Measurements from ENCODE around the gene ZFR2. TPM values are rescaled to one million over a fixed set of nuclear protein-coding genes. Genes with fewer than 3 reads are reported as not detected.
"Not testable (repeated sequence)": the region's sequence is repeated elsewhere in the genome, so short reads cannot be mapped to it uniquely, and the experiment has no call there.

Gene ZFR2
- total RNA-seq, 2 experiments from 2014 or later, result 0.73 to 0.82 TPM

DNA sequence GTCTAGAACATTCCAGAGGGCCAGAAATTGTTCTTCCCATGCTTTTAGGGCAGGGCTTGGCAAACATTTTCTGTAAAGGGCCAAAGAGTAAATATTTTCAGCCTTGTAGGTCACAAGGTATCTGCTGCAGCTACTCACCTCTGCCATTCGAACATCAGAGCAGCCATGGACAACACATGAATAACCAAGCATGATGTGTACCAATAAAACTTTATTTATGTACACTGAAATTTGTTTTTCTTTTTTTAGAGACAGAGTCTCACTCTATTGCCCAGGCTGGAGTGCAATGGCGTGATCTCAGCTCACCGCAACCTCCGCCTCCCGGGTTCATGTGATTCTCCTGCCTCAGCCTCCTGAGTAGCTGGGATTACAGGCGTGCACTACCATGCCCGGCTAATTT lies 111.1 kb downstream of the ZFR2 start:
- H3K27ac Mint-ChIP-seq; ATAC-seq (ENCODE audit: poor library complexity); H3K9me3 ChIP-seq (ENCODE audit: control insufficient read depth in 1 of 2, insufficient read depth in 1 of 2, low read length in 2 of 2); POLR2A ChIA-PET; H3K27me3 Mint-ChIP-seq; H3K4me3 ChIP-seq (ENCODE audit: low read length); H3K27me3 ChIP-seq (ENCODE audit: control insufficient read depth in 1 of 2, insufficient read depth in 2 of 2, low read length in 2 of 2); CTCF ChIA-PET; H3K4me3 Mint-ChIP-seq; DNase-seq; H3K9me3 Mint-ChIP-seq; intact Hi-C loops (cut with DNase I, micrococcal nuclease); H3K27ac ChIP-seq (ENCODE audit: low read depth in 1 of 2, low read length in 2 of 2): not testable (repeated sequence)
- H3K36me3 Mint-ChIP-seq (ENCODE audit: low read depth), result peaks cover 58% of the 10 kb centered on the region
- H3K4me1 Mint-ChIP-seq (ENCODE audit: low read depth), result peaks cover 29% of the 10 kb centered on the region
- Histone ChIP-seq H3K4me1 (ENCODE audit: insufficient read depth, low read length) (peaks cover 46% of the 10 kb centered on the region), H3K36me3 (ENCODE audit: insufficient read depth, low read length) (peaks cover 38% of the 10 kb centered on the region)

Other genes with a start within 250 kb of the ZFR2 start
- 10 to 100 TPM; 25.8 to 25.9 TPM for gene CACTIN, start 242.2 kb downstream of the ZFR2 start, total RNA-seq
- 10 to 100 TPM; 14.7 to 15.5 TPM for gene PIP5K1C, start 168.6 kb downstream of the ZFR2 start, total RNA-seq
- gene TJP3, start 160.7 kb downstream of the ZFR2 start, total RNA-seq, result 1 to 10 TPM; 8.2 to 9.0 TPM
- 10 to 100 TPM; 45.8 to 50.0 TPM for gene APBA3, start 107.3 kb downstream of the ZFR2 start, total RNA-seq
- gene MRPL54, start 106.4 kb downstream of the ZFR2 start, total RNA-seq, result 10 to 100 TPM; 68.9 to 71.1 TPM
- gene RAX2, start 96.8 kb downstream of the ZFR2 start, total RNA-seq, result not detected
- 1 to 10 TPM; 9.1 to 9.4 TPM for gene MATK, start 82.7 kb downstream of the ZFR2 start, total RNA-seq
- not detected for gene ATCAY, start 11.6 kb upstream of the ZFR2 start, total RNA-seq
- gene NMRK2, start 64.0 kb upstream of the ZFR2 start, total RNA-seq, result not detected
- 10 to 100 TPM; 21.1 to 22.9 TPM for gene DAPK3, start 102.1 kb upstream of the ZFR2 start, total RNA-seq
- 1,000 to 10,000 TPM; 2,756 to 2,866 TPM for gene EEF2, start 116.4 kb upstream of the ZFR2 start, total RNA-seq
- 10 to 100 TPM; 14.5 to 16.5 TPM for gene PIAS4, start 138.7 kb upstream of the ZFR2 start, total RNA-seq
- 10 to 100 TPM; 44.2 to 47.2 TPM for gene ZBTB7A, start 197.9 kb upstream of the ZFR2 start, total RNA-seq